Measurements from ENCODE around the gene SPACA6. TPM values are rescaled to one million over a fixed set of nuclear protein-coding genes. Genes with fewer than 3 reads are reported as not detected.

The SPACA6 gene
- total and polyA plus RNA-seq, 9 of the 15 experiments (the other 6 are each of a cell fraction or from before 2014, with no cell fraction given) = 1.3 to 17.3 (median 6.2) TPM

- TF ChIP-seq, protein P1, sequence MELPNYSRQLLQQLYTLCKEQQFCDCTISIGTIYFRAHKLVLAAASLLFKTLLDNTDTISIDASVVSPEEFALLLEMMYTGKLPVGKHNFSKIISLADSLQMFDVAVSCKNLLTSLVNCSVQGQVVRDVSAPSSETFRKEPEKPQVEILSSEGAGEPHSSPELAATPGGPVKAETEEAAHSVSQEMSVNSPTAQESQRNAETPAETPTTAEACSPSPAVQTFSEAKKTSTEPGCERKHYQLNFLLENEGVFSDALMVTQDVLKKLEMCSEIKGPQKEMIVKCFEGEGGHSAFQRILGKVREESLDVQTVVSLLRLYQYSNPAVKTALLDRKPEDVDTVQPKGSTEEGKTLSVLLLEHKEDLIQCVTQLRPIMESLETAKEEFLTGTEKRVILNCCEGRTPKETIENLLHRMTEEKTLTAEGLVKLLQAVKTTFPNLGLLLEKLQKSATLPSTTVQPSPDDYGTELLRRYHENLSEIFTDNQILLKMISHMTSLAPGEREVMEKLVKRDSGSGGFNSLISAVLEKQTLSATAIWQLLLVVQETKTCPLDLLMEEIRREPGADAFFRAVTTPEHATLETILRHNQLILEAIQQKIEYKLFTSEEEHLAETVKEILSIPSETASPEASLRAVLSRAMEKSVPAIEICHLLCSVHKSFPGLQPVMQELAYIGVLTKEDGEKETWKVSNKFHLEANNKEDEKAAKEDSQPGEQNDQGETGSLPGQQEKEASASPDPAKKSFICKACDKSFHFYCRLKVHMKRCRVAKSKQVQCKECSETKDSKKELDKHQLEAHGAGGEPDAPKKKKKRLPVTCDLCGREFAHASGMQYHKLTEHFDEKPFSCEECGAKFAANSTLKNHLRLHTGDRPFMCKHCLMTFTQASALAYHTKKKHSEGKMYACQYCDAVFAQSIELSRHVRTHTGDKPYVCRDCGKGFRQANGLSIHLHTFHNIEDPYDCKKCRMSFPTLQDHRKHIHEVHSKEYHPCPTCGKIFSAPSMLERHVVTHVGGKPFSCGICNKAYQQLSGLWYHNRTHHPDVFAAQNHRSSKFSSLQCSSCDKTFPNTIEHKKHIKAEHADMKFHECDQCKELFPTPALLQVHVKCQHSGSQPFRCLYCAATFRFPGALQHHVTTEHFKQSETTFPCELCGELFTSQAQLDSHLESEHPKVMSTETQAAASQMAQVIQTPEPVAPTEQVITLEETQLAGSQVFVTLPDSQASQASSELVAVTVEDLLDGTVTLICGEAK (IDR thresholded peaks at IDR 0.05) = 0 out of 2 replicates have a peak, but pooled peaks have one; percentile 27
- TF ChIP-seq, protein P1 (CRISPR knock-in tag; IDR thresholded peaks at IDR 0.05) = no peak
- TF ChIP-seq MED1 (CRISPR knock-in tag; IDR thresholded peaks at IDR 0.05; ENCODE audit: borderline replicate concordance) (no peak), CREM (IDR thresholded peaks at IDR 0.05; ENCODE audit: low read depth) (no peak), CBX3 (IDR thresholded peaks at IDR 0.05; ENCODE audit: borderline replicate concordance in 1 of 2, low read length in 2 of 2) (no peak), ZNF121 (CRISPR knock-in tag; conservative IDR thresholded peaks at IDR 0.05) (no peak), NBN (IDR thresholded peaks at IDR 0.05; ENCODE audit: low read depth) (no peak), KLF16 (IDR thresholded peaks at IDR 0.05) (no peak), RCOR1 (IDR thresholded peaks at IDR 0.05; ENCODE audit: borderline replicate concordance in 1 of 2, low read depth in 2 of 2, low read length in 2 of 2) (no peak), GATAD2A (IDR thresholded peaks at IDR 0.05) (peak; percentile 76; the same call in 1 of the 2 replicates), CTCF (IDR thresholded peaks at IDR 0.05 in 2 of 3, conservative IDR thresholded peaks at IDR 0.05 in 1 of 3; ENCODE audit: insufficient read depth in 2 of 3, low read depth in 1 of 3, low read length in 3 of 3) (no peak), LARP7 (IDR thresholded peaks at IDR 0.05) (0 out of 2 replicates have a peak, but pooled peaks have one; percentile 60), PHF20 (IDR thresholded peaks at IDR 0.05; ENCODE audit: partially characterized antibody) (no peak), PCBP1 (IDR thresholded peaks at IDR 0.05; ENCODE audit: low read depth, low read length, poor library complexity, severe bottlenecking) (peak; percentile 10), MBD2 (IDR thresholded peaks at IDR 0.05; ENCODE audit: borderline replicate concordance, low read depth) (no peak), MAFG (tag; conservative IDR thresholded peaks at IDR 0.05) (no peak), ZNF384 (IDR thresholded peaks at IDR 0.05; ENCODE audit: low read depth, low read length) (no peak), ZNF785 (CRISPR knock-in tag; IDR thresholded peaks at IDR 0.05) (no peak), NR1H2 (CRISPR knock-in tag; IDR thresholded peaks at IDR 0.05) (no peak), TCF7L2 (IDR thresholded peaks at IDR 0.05; ENCODE audit: low read depth, low read length) (no peak)
Measured at GRCh38 chr19:51689751-51690453, 3.2 kb upstream of the SPACA6 start (continued).
